Activated CD8-positive, alpha-beta T cell treated with anti-CD3 and anti-CD28 coated beads, Interleukin-2, amount 10 ng/mL, durations not matched to agents 7 days and 5 days (primary cell): ENCODE data around the gene TSHR. TPM values are rescaled to one million over a fixed set of nuclear protein-coding genes. Genes with fewer than 3 reads are reported as not detected.

ENCODE experiments used
- ATAC-seq: fragments of 150-1000 bp; cut with Tn5 transposase; one replicate; pipeline ENCODE4 v1.10.0; 2021; ENCODE audit warnings: moderate library complexity
- CTCF ChIA-PET: fragments of 350-600 bp; sonication (Branson Sonifier 250); formaldehyde crosslinking; loops from one replicate; lab custom pipeline; 2021; ENCODE audit warnings: antibody characterized with exemption; lab: Charles Lee
- POLR2A ChIA-PET: fragments of 350-600 bp; sonication (Branson Sonifier 250); formaldehyde crosslinking; loops from one replicate; lab custom pipeline; 2021; ENCODE audit warnings: antibody characterized with exemption; lab: Charles Lee
- DNase-seq: peaks from one replicate; pipeline ENCODE4 v3.0.0-alpha.2; 2020
- H3K27ac Mint-ChIP-seq: one replicate; pipeline ENCODE4 v1.8.0; 2021; ENCODE audit warnings: mild to moderate bottlenecking, mixed read lengths
- H3K27me3 Mint-ChIP-seq: one replicate; pipeline ENCODE4 v1.8.0; 2021; ENCODE audit warnings: low read depth, mixed read lengths
- H3K36me3 Mint-ChIP-seq: one replicate; pipeline ENCODE4 v1.8.0; 2021; ENCODE audit warnings: low read depth, mixed read lengths
- H3K4me1 Mint-ChIP-seq: one replicate; pipeline ENCODE4 v1.8.0; 2021; ENCODE audit warnings: low read depth, mixed read lengths
- H3K4me3 Mint-ChIP-seq: one replicate; pipeline ENCODE4 v1.8.0; 2021; ENCODE audit warnings: mild to moderate bottlenecking, mixed read lengths
- H3K9me3 Mint-ChIP-seq: one replicate; pipeline ENCODE4 v1.8.0; 2022; ENCODE audit warnings: mixed read lengths; ENCODE audit not compliant: insufficient read depth
- total RNA-seq, 2 experiments: library from RNA; stranded (reverse); gene quantifications; one replicate each; pipeline ENCODE4 v1.2.3, GENCODE V29; 2021

Gene TSHR
- total RNA-seq, 2 experiments from 2014 or later, result not detected

DNA sequence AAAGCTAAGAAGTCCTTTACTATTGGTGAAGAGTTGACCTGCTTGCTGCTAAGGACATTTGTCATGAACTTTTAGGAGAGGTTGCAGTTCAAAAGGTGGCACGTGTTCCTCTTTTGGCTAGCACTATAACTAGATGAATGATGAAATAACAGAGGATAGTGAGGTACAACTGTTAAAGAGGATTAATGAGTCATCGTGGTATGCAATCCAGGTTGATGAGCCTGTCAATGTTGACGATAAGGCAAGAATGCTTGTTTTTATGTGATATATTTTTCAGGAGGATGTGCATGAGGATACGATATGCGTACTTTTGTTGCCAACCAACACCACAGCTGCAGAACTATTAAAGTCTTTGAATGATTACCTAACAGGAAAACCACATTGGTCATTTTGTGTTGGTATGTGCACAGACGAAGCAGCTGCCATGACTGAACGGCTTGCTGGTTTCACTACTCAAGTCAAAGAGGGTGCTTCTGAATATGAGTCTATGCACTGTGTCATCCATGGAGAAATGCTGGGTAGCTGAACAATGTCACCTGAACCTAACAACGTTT is 24.5 kb upstream of the TSHR start:
- H3K27ac Mint-ChIP-seq, result peak overlapping the region; percentile 77
- no peaks in the 10 kb centered on the region for H3K27me3 Mint-ChIP-seq
- peak overlapping the region; percentile 42 for H3K4me3 Mint-ChIP-seq
- peaks cover 70% of the 10 kb centered on the region for H3K36me3 Mint-ChIP-seq
- CTCF ChIA-PET, result interaction anchor here (0.9 to 2.8 kb wide), 9 partner anchors 9 to 65 kb away, joined by 3 to 14 read pairs (median 4); partner anchors contain the start of genes CEP128 and TSHR
- H3K9me3 Mint-ChIP-seq, result peaks cover 9% of the 10 kb centered on the region
- peak; percentile 77 for DNase-seq
- H3K4me1 Mint-ChIP-seq, result peaks cover 71% of the 10 kb centered on the region
- ATAC-seq, result peak; percentile 94
- POLR2A ChIA-PET, result interaction anchor here (1.1 to 3.2 kb wide), 3 partner anchors 10 to 47 kb away, joined by 3 to 43 read pairs (median 3); partner anchors contain the start of gene CEP128

DNA sequence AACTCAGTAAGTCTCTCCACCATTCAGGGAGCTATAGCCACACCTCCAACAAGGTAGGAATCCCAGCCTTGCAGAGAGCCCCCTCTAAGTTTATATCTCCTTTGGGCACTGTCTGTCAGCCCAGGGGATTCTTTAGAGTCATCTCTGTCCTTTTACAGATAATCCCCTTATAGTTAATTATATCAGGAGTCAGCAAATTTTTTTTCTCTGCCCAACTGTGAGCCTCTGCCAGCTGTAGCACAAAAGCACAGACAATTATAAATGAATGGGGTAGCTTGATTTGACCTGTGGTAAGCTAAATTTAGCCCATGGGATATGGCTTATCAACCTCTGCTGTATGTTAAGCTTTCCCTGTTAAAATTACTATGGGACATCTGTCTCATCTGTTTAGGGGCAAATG is 22.1 kb upstream of the TSHR start:
- Mint-ChIP-seq H3K36me3 (peaks cover 57% of the 10 kb centered on the region), H3K4me3 (no peak overlapping the region), H3K9me3 (peaks cover 6% of the 10 kb centered on the region), H3K4me1 (peaks cover 50% of the 10 kb centered on the region), H3K27me3 (no peaks in the 10 kb centered on the region), H3K27ac (no peak overlapping the region)
- CTCF ChIA-PET, result interaction anchor here (1.2 to 4.0 kb wide), 4 partner anchors 9 to 531 kb away, joined by 4 to 18 read pairs (median 6); partner anchors contain the start of genes CEP128 and TSHR
- DNase-seq, result no peak
- POLR2A ChIA-PET, result interaction anchor here (1.1 kb wide), 1 partner anchor 9 kb away, joined by 7 read pairs; the partner anchor contains the start of gene CEP128
- ATAC-seq, result no peak

DNA sequence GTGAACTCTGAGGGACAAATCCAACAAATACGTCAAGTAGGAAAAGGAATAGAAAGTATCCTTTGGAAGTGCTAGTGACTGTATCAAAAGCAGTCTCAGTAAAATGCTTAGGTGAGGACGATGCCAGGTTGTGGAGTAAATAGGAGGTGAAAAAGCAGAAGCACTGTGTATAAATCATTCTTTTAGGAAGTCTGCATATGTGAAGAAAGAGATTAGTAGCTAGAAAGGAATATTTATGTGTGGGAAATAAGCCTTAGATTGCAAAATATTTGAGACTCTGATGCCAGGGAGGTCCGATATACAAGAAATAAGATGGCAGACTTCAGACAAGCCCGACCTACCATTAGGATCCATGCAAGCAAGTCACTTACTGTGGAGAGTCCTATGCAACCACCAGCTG is 21.7 kb upstream of the TSHR start:
- H3K36me3 Mint-ChIP-seq, result peaks cover 54% of the 10 kb centered on the region
- H3K27ac Mint-ChIP-seq, result no peak overlapping the region

DNA sequence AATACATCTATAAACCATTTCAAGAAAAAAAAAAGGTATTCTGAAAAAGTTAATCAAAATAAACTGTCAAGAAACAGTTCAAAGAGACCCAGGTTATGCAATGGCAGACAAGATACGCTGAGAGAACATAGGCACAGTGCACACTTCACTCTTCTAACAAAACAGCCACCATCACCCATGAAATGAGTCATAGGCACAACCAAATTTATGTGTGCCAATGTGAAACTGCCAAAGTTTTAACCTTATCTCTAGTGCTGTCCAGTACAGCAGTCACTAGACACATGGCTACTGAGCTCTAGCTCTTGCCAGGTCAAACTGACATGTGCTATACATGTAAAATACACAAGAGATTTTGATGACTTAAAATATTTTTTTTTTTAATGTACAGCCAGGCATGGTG is 15.3 kb upstream of the TSHR start:
- peak; percentile 10 for ATAC-seq
- peak overlapping the region; percentile 43 for H3K4me3 Mint-ChIP-seq
- no peaks in the 10 kb centered on the region for H3K27me3 Mint-ChIP-seq
- DNase-seq, result no peak
- H3K36me3 Mint-ChIP-seq, result peaks cover 7% of the 10 kb centered on the region
- no peaks in the 10 kb centered on the region for H3K9me3 Mint-ChIP-seq
- ChIA-PET CTCF (interaction anchor here (0.9 to 4.4 kb wide), 4 partner anchors 9 to 89 kb away, joined by 3 to 38 read pairs (median 4); no protein-coding TSS in a partner anchor), POLR2A (interaction anchor here (1.9 to 4.7 kb wide), 2 partner anchors 10 to 19 kb away, joined by 8 to 43 read pairs; no protein-coding TSS in a partner anchor)
- H3K27ac Mint-ChIP-seq, result no peak overlapping the region
- H3K4me1 Mint-ChIP-seq, result peaks cover 29% of the 10 kb centered on the region

More for the DNA sequence above, 21.7 kb upstream of the TSHR start:
- no peak overlapping the region for H3K4me3 Mint-ChIP-seq
- DNase-seq (no peak), ATAC-seq (no peak)
- CTCF ChIA-PET, result interaction anchor here (1.2 to 4.0 kb wide), 4 partner anchors 9 to 531 kb away, joined by 4 to 18 read pairs (median 6); partner anchors contain the start of genes CEP128 and TSHR
- H3K9me3 Mint-ChIP-seq, result peaks cover 2% of the 10 kb centered on the region
- peaks cover 48% of the 10 kb centered on the region for H3K4me1 Mint-ChIP-seq
- POLR2A ChIA-PET, result interaction anchor here (1.1 kb wide), 1 partner anchor 8 kb away, joined by 7 read pairs; the partner anchor contains the start of gene CEP128
- H3K27me3 Mint-ChIP-seq, result no peaks in the 10 kb centered on the region

DNA sequence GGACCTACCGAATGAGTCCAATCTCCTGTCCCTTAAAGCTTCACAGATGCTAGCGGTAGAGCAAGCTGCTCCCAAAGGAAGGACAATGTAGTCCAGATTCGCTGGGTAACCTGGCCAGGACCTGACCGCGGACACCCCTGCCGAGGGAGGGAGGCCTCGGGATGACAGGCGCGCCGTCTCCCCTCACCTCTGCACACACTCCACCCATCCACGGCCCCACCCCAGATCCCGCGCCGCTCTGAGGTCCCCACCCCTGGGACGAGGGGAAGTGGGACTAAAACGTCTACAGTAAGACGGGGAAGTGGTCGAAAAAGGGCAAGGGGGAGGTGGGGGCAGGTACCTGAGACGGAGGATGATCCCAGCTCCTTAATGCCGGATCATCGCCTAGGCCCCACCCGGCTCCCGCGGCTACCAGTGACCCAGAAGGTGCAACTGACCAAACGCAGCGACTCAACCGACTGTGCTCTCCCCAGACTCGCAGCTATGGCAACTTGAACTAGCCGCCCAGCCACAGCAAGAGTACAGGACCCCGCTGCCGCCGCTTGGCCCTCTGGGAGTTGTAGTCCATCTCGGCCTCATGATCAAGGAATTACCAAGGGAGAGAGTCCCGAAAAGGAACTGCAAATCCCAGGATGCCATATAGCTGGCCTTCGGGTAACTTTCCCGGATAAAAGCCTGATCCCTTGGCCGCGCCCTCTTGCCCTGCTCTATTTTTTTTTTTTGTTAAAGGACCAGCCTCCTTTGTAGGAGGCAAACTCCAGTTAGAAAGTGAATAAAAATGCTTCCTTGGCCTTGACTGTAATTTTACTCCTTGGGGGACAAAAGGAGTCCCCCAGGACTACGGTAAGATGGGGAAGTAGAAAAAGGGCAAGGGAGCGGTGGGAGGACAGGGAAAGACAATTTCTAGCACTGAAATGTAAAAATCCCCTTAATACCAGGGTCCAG is 13.9 kb upstream of the TSHR start, which contains the start of gene CEP128:
CEP128 (minus strand) TSS at position 498 of the 945 bp plus-strand sequence.
- H3K9me3 Mint-ChIP-seq, result no peaks in the 10 kb centered on the region
- H3K27ac Mint-ChIP-seq, result peak within 1 kb of the TSS; percentile 87
- peak within 1 kb of the TSS; percentile 92 for H3K4me3 Mint-ChIP-seq
- ChIA-PET CTCF (interaction anchor here (1.0 to 4.4 kb wide), 12 partner anchors 8 to 280 kb away, joined by 3 to 38 read pairs (median 5); partner anchors contain the start of gene TSHR), POLR2A (interaction anchor here (0.6 to 4.7 kb wide), 13 partner anchors 9 to 279 kb away, joined by 3 to 43 read pairs (median 6); partner anchors contain the start of genes GTF2A1 and TSHR)
- ATAC-seq (peak; percentile 97), DNase-seq (peak; percentile 93)
- no peaks in the 10 kb centered on the region for H3K27me3 Mint-ChIP-seq
- H3K4me1 Mint-ChIP-seq, result peaks cover 29% of the 10 kb centered on the region
- H3K36me3 Mint-ChIP-seq, result peaks cover 1% of the 10 kb centered on the region

DNA sequence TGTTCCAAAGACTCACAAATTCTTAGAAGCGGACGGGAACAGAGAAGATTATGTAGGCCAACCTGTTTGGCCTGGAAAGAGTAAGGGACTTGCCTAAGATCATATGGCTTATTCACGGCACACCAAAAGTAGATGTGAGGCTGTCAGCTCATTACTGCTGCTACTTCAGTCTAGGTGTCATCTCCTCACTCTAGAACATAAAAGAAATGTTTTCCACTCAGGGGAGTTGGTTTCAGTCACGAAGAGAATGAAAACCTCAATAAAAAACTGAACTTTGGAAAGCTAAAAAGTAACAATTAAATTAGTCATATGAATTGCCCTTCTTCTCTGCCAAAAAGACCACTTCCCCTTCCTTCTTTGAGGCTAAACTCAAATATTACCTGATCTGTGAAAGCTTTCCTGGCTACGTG is 13.2 kb upstream of the TSHR start:
- CTCF ChIA-PET, result interaction anchor here (1.1 to 4.4 kb wide), 10 partner anchors 9 to 228 kb away, joined by 3 to 38 read pairs (median 8); partner anchors contain the start of gene TSHR
- Mint-ChIP-seq H3K4me1 (peaks cover 31% of the 10 kb centered on the region), H3K27me3 (no peaks in the 10 kb centered on the region), H3K27ac (peak overlapping the region; percentile 87), H3K36me3 (peaks cover 1% of the 10 kb centered on the region), H3K4me3 (peak overlapping the region; percentile 92), H3K9me3 (no peaks in the 10 kb centered on the region)
- DNase-seq (no peak), ATAC-seq (peak; percentile 44)
- POLR2A ChIA-PET, result interaction anchor here (1.0 to 4.7 kb wide), 9 partner anchors 9 to 279 kb away, joined by 3 to 43 read pairs (median 7); partner anchors contain the start of genes GTF2A1 and TSHR

DNA sequence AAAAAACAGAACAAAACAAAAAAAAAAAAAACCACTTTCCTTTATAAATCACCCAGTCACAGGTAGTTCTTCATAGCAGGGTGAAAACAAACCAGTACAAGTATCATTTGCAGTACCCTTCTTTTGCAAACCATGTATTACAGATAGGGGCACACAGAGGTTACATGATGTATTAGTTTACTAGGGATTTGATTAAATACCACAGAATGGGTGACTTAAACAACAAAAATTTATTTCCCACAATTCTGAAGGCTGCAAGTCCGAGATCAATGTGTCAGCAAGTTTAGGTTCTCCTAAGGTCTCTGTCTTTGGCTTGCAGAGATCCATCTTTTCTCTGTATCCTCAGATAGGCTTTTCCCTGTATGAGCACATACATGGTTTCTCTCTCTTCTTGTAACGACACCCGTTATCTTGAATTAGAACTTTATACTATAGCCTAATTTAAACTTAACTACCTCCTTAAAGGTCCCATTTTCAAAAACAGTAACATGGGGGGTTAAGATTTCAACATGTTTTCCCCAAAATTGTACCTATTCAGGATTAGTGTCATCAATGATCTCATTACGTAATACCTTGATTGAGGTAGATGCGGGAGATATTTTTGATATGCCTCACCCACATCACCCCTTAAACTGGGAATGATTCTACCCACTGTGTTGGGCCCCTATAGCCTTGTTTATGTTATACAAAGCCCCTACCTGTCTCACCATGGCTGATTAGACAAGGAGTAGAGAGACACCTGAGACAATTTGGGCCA is 10.4 kb upstream of the TSHR start:
- Mint-ChIP-seq H3K27me3 (peaks cover 7% of the 10 kb centered on the region), H3K36me3 (peaks cover under 1% of the 10 kb centered on the region), H3K9me3 (no peaks in the 10 kb centered on the region), H3K4me3 (no peak overlapping the region), H3K27ac (no peak overlapping the region), H3K4me1 (peaks cover 25% of the 10 kb centered on the region)
- CTCF ChIA-PET, result interaction anchor here (1.0 kb wide), 1 partner anchor 44 kb away, joined by 3 read pairs; no protein-coding TSS in a partner anchor
- DNase-seq, result no peak
- ATAC-seq, result no peak
- POLR2A ChIA-PET, result no interaction called here

DNA sequence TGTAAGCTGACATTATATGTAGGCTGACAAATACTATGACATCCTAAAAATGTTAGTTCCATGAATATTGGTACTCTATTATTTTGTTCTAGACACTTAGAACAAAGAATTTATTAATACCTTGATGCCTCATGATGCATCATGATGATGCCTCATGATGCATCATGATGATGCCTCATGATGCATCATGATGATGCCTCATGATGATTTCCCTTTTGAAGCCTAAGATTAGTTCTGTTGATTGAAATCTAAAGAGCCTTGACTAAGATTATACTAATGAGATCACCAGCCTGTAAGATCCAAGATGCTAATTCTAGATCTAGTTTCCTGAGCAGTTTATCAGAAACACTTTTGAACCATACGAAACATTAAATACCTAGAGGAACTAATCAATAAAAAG is 9.2 kb upstream of the TSHR start:
- no peak for DNase-seq
- no peak for ATAC-seq
- H3K36me3 Mint-ChIP-seq, result no peaks in the 10 kb centered on the region
- H3K27me3 Mint-ChIP-seq, result peaks cover 15% of the 10 kb centered on the region
- POLR2A ChIA-PET, result no interaction called here
- peaks cover 20% of the 10 kb centered on the region for H3K4me1 Mint-ChIP-seq
- no peak overlapping the region for H3K27ac Mint-ChIP-seq
- CTCF ChIA-PET, result interaction anchor here (1.1 kb wide), 1 partner anchor 224 kb away, joined by 3 read pairs; no protein-coding TSS in a partner anchor
- H3K9me3 Mint-ChIP-seq, result no peaks in the 10 kb centered on the region
- no peak overlapping the region for H3K4me3 Mint-ChIP-seq

DNA sequence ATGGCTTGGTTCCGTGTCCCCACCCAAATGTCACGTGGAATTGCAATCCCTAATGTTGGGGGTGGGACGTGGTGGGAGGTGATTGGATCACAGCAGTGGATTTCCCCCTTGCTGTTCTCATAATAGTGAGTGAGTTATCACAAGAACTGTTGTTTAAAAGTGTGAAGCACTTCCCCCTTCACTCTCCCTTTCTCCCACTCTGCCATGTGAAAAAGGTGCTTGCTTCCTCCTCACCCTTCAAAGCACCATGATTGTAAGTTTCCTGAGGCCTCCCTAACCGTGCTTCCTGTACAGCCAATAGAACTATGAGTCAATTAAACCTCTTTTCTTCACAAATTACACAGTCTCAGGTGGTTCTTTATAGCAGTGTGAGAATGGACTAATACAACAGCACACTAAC is 8.6 kb upstream of the TSHR start:
- Mint-ChIP-seq H3K9me3 (no peaks in the 10 kb centered on the region), H3K4me1 (peaks cover 17% of the 10 kb centered on the region), H3K27ac (no peak overlapping the region), H3K36me3 (no peaks in the 10 kb centered on the region), H3K27me3 (peaks cover 19% of the 10 kb centered on the region), H3K4me3 (no peak overlapping the region)
- DNase-seq, result no peak
- ChIA-PET POLR2A (no interaction called here), CTCF (interaction anchor here (1.1 kb wide), 1 partner anchor 224 kb away, joined by 3 read pairs; no protein-coding TSS in a partner anchor)
- ATAC-seq, result no peak

DNA sequence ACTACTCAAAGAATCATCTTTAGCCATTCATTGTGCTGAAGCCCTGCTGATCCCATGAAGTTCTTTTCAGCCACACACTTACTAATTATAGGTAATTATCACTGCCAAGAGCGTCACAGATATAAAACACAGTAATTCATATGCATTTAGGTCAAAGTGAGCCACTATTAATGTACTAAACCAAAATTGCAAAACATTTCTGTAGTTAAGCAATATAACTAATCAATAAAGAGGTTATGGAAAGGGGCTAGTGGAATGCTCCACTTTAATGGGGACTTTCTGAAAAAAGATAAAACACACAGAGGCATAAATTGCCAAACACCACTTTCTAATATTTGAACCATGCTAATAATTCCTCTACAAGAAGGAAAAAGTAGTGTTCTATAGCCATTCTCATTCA is 7.1 kb upstream of the TSHR start:
- Mint-ChIP-seq H3K4me3 (no peak overlapping the region), H3K36me3 (no peaks in the 10 kb centered on the region), H3K4me1 (peaks cover 2% of the 10 kb centered on the region), H3K9me3 (no peaks in the 10 kb centered on the region), H3K27ac (no peak overlapping the region), H3K27me3 (peaks cover 19% of the 10 kb centered on the region)
- no peak for ATAC-seq
- POLR2A ChIA-PET, result no interaction called here
- no peak for DNase-seq
- CTCF ChIA-PET, result interaction anchor here (0.6 to 1.3 kb wide), 2 partner anchors 39 to 222 kb away, joined by 3 to 7 read pairs; no protein-coding TSS in a partner anchor
